Measurements from ENCODE around the gene DDI2. TPM values are rescaled to one million over a fixed set of nuclear protein-coding genes. Genes with fewer than 3 reads are reported as not detected.
"Not testable (repeated sequence)": the region's sequence is repeated elsewhere in the genome, so short reads cannot be mapped to it uniquely, and the experiment has no call there.

Gene DDI2
- polyA plus RNA-seq, 1 experiment: 7.8 TPM

DNA sequence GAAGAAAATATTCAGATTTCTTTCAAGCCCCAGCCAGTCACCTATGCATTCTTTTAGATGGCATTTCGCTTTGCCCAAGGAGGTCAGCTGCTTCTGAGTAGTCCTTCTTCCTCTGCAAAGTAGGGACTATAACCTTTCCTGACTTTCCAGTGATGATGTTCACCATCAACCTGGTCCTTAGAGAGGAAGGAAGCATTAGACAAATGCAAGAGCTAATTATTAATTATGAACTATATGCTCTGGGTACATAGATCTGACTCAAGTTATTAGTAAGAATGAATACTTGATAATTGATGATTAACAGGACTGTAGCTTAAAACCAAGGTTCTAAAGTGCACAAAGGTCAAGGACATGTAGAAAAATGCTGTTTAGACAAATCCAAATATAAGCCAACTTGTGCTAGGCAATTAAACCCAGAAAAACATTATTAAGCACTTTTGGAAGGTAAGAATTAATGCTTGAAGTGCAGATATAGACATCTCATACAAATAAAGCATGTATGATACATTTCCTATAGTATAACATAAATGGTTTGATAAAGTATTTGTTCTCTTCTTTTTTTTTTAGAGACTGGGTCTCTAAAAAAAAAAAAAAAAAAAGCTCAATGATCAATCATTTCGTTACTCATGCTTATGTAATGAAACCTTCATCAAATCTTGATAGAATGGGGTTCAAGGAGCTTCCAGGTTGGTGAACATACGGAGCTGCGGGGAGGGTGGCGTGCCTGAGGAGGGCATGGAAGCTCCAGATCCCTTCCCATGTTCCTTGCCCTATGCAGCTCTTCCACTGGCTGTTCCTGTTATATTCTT lies 21.2 kb upstream of the DDI2 start:
- Histone ChIP-seq H3K9me3 (ENCODE audit: control insufficient read depth, insufficient read depth, low read length) (no peaks in the 10 kb centered on the region), H3K27me3 (ENCODE audit: control insufficient read depth, insufficient read depth, low read length) (peaks cover 2% of the 10 kb centered on the region), H3K4me3 (ENCODE audit: low read depth, low read length) (no peak overlapping the region), H3K27ac (ENCODE audit: low read depth, low read length) (no peak overlapping the region)
- CTCF ChIA-PET: interaction anchor here (0.6 to 2.8 kb wide), 16 partner anchors 7 to 779 kb away, joined by 3 to 23 read pairs (median 4); partner anchors contain the start of genes AGMAT, DDI2, FAM131C and TMEM82
- DNase-seq (ENCODE audit: low read depth, low spot score): no peak
- POLR2A ChIA-PET: no interaction called here
- TF ChIP-seq, protein P1, sequence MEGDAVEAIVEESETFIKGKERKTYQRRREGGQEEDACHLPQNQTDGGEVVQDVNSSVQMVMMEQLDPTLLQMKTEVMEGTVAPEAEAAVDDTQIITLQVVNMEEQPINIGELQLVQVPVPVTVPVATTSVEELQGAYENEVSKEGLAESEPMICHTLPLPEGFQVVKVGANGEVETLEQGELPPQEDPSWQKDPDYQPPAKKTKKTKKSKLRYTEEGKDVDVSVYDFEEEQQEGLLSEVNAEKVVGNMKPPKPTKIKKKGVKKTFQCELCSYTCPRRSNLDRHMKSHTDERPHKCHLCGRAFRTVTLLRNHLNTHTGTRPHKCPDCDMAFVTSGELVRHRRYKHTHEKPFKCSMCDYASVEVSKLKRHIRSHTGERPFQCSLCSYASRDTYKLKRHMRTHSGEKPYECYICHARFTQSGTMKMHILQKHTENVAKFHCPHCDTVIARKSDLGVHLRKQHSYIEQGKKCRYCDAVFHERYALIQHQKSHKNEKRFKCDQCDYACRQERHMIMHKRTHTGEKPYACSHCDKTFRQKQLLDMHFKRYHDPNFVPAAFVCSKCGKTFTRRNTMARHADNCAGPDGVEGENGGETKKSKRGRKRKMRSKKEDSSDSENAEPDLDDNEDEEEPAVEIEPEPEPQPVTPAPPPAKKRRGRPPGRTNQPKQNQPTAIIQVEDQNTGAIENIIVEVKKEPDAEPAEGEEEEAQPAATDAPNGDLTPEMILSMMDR (IDR thresholded peaks at IDR 0.05; ENCODE audit: low read depth, low read length): no peak

DNA sequence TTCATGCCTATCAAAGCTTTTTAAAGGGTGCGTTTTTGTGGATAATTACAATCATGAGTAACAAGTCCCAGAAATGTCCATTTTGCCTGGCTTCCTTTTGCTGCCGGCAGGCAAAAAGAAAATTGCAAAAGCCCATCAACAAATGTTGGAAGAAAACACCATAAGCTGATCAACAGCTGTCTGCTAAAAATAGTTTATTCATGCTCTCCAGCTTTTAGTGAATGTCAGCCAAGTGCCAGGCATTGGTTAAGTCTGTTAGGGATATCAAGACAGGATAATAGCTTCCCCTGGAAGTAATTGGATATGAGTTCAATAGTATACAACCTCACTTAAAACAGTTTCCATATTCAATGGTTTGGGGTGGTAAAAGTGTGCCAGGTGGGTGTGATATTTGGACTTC lies 18.8 kb upstream of the DDI2 start:
- Histone ChIP-seq H3K27me3 (ENCODE audit: control insufficient read depth, insufficient read depth, low read length) (peaks cover 2% of the 10 kb centered on the region), H3K27ac (ENCODE audit: low read depth, low read length) (no peak overlapping the region), H3K4me3 (ENCODE audit: low read depth, low read length) (no peak overlapping the region), H3K9me3 (ENCODE audit: control insufficient read depth, insufficient read depth, low read length) (no peaks in the 10 kb centered on the region)
- no peak for DNase-seq (ENCODE audit: low read depth, low spot score)
- TF ChIP-seq, protein P1 (IDR thresholded peaks at IDR 0.05; ENCODE audit: low read depth, low read length): no peak
- ChIA-PET POLR2A (interaction anchor here (0.6 kb wide), 1 partner anchor 19 kb away, joined by 4 read pairs; no protein-coding TSS in a partner anchor), CTCF (no interaction called here)

DNA sequence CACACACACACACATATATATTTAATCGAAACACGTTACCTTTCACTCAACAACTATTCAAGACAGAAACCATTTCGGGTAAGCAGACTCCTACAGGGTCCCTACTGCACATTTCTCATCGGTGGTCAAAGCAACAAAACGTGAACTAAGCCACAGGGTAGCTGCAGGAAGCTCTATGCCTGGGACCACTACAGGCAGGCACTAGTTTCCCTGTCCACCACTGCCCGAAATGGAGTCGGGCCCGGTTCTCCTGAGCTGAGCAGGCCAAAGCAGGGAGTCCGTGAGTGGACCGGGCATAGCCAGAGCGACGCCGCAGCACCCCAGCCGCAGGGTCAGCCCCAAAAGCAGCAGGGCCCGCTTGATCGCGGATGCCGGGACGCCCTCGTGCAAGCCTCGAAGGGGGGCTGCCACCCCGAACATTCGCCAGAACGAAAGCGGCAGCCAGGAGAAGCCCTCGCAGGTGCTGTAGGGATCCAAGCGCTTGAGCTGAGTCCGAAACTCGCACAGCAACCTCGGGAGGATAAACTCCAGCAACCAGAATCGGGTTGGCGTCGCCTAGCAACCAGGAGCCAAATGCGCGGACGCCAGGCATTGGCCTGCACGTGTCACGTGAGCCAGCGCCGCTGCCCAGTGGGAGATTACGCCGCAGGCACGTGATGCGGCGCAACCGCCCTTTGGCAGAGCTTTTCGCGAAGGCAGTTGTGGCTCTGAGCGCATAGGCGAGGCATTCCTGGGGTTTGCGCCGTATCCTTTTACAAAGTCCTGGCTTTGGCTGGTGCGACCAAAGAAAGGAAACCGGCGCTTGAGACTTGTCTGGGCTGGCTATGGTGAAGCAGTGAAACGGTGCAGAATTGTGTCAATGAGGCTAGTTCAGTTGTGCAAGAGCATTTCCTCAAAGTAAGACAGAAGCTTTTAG lies 13.9 kb upstream of the DDI2 start:
- TF ChIP-seq, protein P1 (IDR thresholded peaks at IDR 0.05; ENCODE audit: low read depth, low read length): no peak
- ChIA-PET POLR2A (interaction anchor here (0.6 to 2.6 kb wide), 4 partner anchors 12 to 471 kb away, joined by 3 to 17 read pairs (median 3); partner anchors contain the start of gene DDI2), CTCF (interaction anchor here (1.1 kb wide), 1 partner anchor 8 kb away, joined by 5 read pairs; no protein-coding TSS in a partner anchor)
- peak overlapping the region; percentile 87 for H3K4me3 ChIP-seq (ENCODE audit: low read depth, low read length)
- peak; percentile 87 for DNase-seq (ENCODE audit: low read depth, low spot score)
- peaks cover 5% of the 10 kb centered on the region; the same call in 1 of the 2 replicates for H3K9me3 ChIP-seq (ENCODE audit: control insufficient read depth, insufficient read depth, low read length)
- H3K27ac ChIP-seq (ENCODE audit: low read depth, low read length): peak overlapping the region; percentile 71
- no peaks in the 10 kb centered on the region for H3K27me3 ChIP-seq (ENCODE audit: control insufficient read depth, insufficient read depth, low read length)

DNA sequence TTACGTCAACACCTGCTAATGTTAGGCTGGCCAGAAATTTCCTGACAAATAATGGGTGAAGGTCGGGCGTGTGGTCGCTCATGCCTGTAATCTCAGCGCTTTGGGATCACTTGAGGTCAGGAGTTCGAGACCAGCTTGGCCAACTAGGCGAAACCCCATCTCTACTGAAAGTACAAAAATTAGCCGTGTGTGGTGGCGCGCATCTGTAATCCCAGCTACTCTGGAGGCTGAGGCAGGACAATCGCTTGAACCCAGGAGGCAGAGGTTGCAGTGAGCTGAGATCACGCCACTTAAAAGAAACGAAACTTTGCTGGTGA lies 13.3 kb upstream of the DDI2 start:
- Histone ChIP-seq H3K4me3 (ENCODE audit: low read depth, low read length) (peak overlapping the region; percentile 87), H3K27ac (ENCODE audit: low read depth, low read length) (peak overlapping the region; percentile 71)
- POLR2A ChIA-PET: interaction anchor here (1.3 to 2.6 kb wide), 2 partner anchors 12 to 14 kb away, joined by 3 to 17 read pairs; partner anchors contain the start of gene DDI2
- CTCF ChIA-PET: interaction anchor here (1.1 kb wide), 1 partner anchor 9 kb away, joined by 5 read pairs; no protein-coding TSS in a partner anchor
- H3K9me3 ChIP-seq (ENCODE audit: control insufficient read depth, insufficient read depth, low read length); DNase-seq (ENCODE audit: low read depth, low spot score); H3K27me3 ChIP-seq (ENCODE audit: control insufficient read depth, insufficient read depth, low read length): not testable (repeated sequence)

DNA sequence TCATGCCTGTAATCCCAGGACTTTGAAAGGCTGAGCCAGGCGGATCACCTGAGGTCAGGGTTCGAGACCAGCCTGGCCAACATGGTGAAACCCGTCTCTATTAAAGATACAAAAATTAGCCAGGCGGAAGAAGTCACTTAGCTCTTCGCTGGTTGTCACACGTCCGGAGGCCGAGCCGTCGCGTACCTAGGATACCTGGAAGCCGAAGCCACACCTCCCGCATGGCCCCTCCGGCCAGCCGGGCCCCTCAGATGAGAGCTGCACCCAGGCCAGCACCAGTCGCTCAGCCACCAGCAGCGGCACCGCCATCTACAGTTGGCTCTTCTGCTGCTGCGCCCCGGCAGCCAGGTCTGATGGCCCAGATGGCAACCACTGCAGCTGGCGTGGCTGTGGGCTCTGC lies 12.9 kb upstream of the DDI2 start:
- H3K27me3 ChIP-seq (ENCODE audit: control insufficient read depth, insufficient read depth, low read length); H3K9me3 ChIP-seq (ENCODE audit: control insufficient read depth, insufficient read depth, low read length); H3K4me3 ChIP-seq (ENCODE audit: low read depth, low read length); DNase-seq (ENCODE audit: low read depth, low spot score); H3K27ac ChIP-seq (ENCODE audit: low read depth, low read length); CTCF ChIA-PET: not testable (repeated sequence)
- POLR2A ChIA-PET: interaction anchor here (2.6 kb wide), 1 partner anchor 14 kb away, joined by 17 read pairs; the partner anchor contains the start of gene DDI2
